HepG2 (cell line): ENCODE results near the gene TRAK1. TPM values are rescaled to one million over a fixed set of nuclear protein-coding genes. Genes with fewer than 3 reads are reported as not detected.

ENCODE experiments used
- BCL3 ChIP-seq: sonication (generic); formaldehyde crosslinking; IDR thresholded peaks from 2 replicates; pipeline ENCODE4 v1.5.1; 2020; ENCODE audit warnings: mild to moderate bottlenecking, missing genetic modification reagents, moderate library complexity
- CBX2 ChIP-seq, 2 experiments: fragments of 200-600 bp in 1 of 2; sonication (generic); formaldehyde crosslinking in 1 of 2; IDR thresholded peaks; 2 replicates each; pipeline versions ENCODE4 v1.7.0 to v1.8.1; 2018 to 2022; ENCODE audit warnings: low read depth in 2 of 2, low read length in 1 of 2, mild to moderate bottlenecking in 1 of 2, missing genetic modification reagents in 1 of 2
- CEBPG ChIP-seq: IDR thresholded peaks from 2 replicates; pipeline ENCODE4 v1.6.1; 2016
- FOXC1 ChIP-seq: sonication (generic); formaldehyde crosslinking; IDR thresholded peaks from 2 replicates; pipeline ENCODE4 v1.8.0; 2022; ENCODE audit warnings: mild to moderate bottlenecking, missing genetic modification reagents, borderline replicate concordance
- HDAC1 ChIP-seq: sonication (generic); formaldehyde crosslinking; IDR thresholded peaks from 2 replicates; pipeline ENCODE4 v1.5.1; 2020; ENCODE audit warnings: mild to moderate bottlenecking, missing genetic modification reagents
- JARID2 ChIP-seq: sonication (generic); formaldehyde crosslinking; IDR thresholded peaks from 2 replicates; pipeline ENCODE4 v1.8.1; 2023; ENCODE audit warnings: missing genetic modification reagents, inconsistent platforms; ENCODE audit not compliant: insufficient replicate concordance
- MED1 ChIP-seq: sonication (generic); formaldehyde crosslinking; IDR thresholded peaks from 2 replicates; pipeline ENCODE4 v1.4.0; 2020; ENCODE audit warnings: missing genetic modification reagents
- MNT ChIP-seq: fragments of 450-650 bp; IDR thresholded peaks from 2 replicates; pipeline ENCODE4 v1.6.1; 2016
- MTF1 ChIP-seq: sonication (generic); formaldehyde crosslinking; IDR thresholded peaks from 2 replicates; pipeline ENCODE4 v1.5.0; 2020; ENCODE audit warnings: missing genetic modification reagents
- MYPOP ChIP-seq: sonication (generic); formaldehyde crosslinking; IDR thresholded peaks from 2 replicates; pipeline ENCODE4 v1.8.1; 2023; ENCODE audit warnings: mild to moderate bottlenecking, moderate library complexity, missing genetic modification reagents
- NCOR1 ChIP-seq: fragments of 200-600 bp; sonication (generic); IDR thresholded peaks from 2 replicates; pipeline ENCODE4 v1.7.0; 2017; ENCODE audit warnings: antibody characterized with exemption, low read length, borderline replicate concordance
- POLR2A ChIP-seq, 2 experiments: IDR thresholded peaks; 2 replicates each; pipeline ENCODE4 v1.6.1; 2011; ENCODE audit warnings: low read depth in 2 of 2, low read length in 2 of 2, mild to moderate bottlenecking in 1 of 2, moderate library complexity in 1 of 2; ENCODE audit not compliant: insufficient read depth in 1 of 2
- PTBP1 ChIP-seq: fragments of 200-400 bp; formaldehyde crosslinking; IDR thresholded peaks from 2 replicates; pipeline ENCODE4 v1.6.1; 2018; ENCODE audit warnings: low read length, low read depth; ENCODE audit not compliant: poor library complexity, severe bottlenecking
- RFX1 ChIP-seq: fragments of 450-650 bp; IDR thresholded peaks from 2 replicates; pipeline ENCODE4 v1.6.1; 2017
- SALL1 ChIP-seq: sonication (generic); formaldehyde crosslinking; IDR thresholded peaks from 2 replicates; pipeline ENCODE4 v1.8.0; 2022; ENCODE audit warnings: mild to moderate bottlenecking, missing genetic modification reagents
- SOX13 ChIP-seq, 3 experiments: fragments of 450-650 bp in 1 of 3; sonication (generic) in 1 of 3; formaldehyde crosslinking in 1 of 3; IDR thresholded peaks in 2 of 3; conservative IDR thresholded peaks in 1 of 3; 2 replicates each; pipeline versions ENCODE4 v1.5.0 to v1.6.1; 2016 to 2020; ENCODE audit warnings: antibody characterized with exemption in 1 of 3, mild to moderate bottlenecking in 1 of 3, missing compliant biosample characterization in 1 of 3, missing genetic modification reagents in 1 of 3, moderate library complexity in 1 of 3
- ZMAT5 ChIP-seq: sonication (generic); formaldehyde crosslinking; IDR thresholded peaks from 2 replicates; pipeline ENCODE4 v1.5.0; 2020; ENCODE audit warnings: mild to moderate bottlenecking, low read depth, missing genetic modification reagents, borderline replicate concordance
- ZNF224 ChIP-seq: sonication (generic); formaldehyde crosslinking; IDR thresholded peaks from 2 replicates; pipeline ENCODE4 v1.5.0; 2020; ENCODE audit warnings: mild to moderate bottlenecking, missing genetic modification reagents
- ZNF550 ChIP-seq: sonication (generic); formaldehyde crosslinking; IDR thresholded peaks from 2 replicates; pipeline ENCODE4 v1.4.0; 2020; ENCODE audit warnings: mild to moderate bottlenecking, missing genetic modification reagents, borderline replicate concordance
- ZNF777 ChIP-seq: sonication (generic); formaldehyde crosslinking; IDR thresholded peaks from 2 replicates; pipeline ENCODE4 v1.4.0; 2020; ENCODE audit warnings: missing genetic modification reagents
- ZNF788 ChIP-seq: sonication (generic); formaldehyde crosslinking; IDR thresholded peaks from 2 replicates; pipeline ENCODE4 v1.5.0; 2020; ENCODE audit warnings: mild to moderate bottlenecking, missing genetic modification reagents, borderline replicate concordance
- polyA plus RNA-seq, 8 experiments: library from polyadenylated mRNA; depleted of rRNA in 3 of 8; stranded (reverse) in 7 of 8; unstranded in 1 of 8; fragments of >200 nt; fragmentation: Illumina TruSeq in 4 of 8; extraction: Trizol in 4 of 8; gene quantifications; 2 replicates each; pipeline versions ENCODE4 v1.2.1 to v1.2.3, GENCODE V29; 2011 to 2016; ENCODE audit warnings: low read depth in 4 of 8, missing spikeins in 1 of 8, mixed read lengths in 1 of 8; ENCODE audit not compliant: insufficient read depth in 1 of 8
- total RNA-seq, 5 experiments: library from RNA; depleted of rRNA; stranded (reverse); fragments of >200 nt; fragmentation: Illumina TruSeq; extraction: Trizol; gene quantifications; 2 replicates each; pipeline ENCODE4 v1.2.3, GENCODE V29; 2016; ENCODE audit warnings: low read depth in 1 of 5
- TF ChIP-seq, protein P1 (sequence below): sonication (generic); formaldehyde crosslinking; IDR thresholded peaks from 2 replicates; pipeline ENCODE4 v1.4.0; 2020; ENCODE audit warnings: missing genetic modification reagents, borderline replicate concordance

TRAK1 gene
- total and polyA plus RNA-seq, 2 of the 13 experiments (the other 11 are each of a cell fraction or from before 2014, with no cell fraction given), result 20.5 to 46.6 TPM

- TF ChIP-seq ZMAT5, result no peak
- TF ChIP-seq, protein P1, sequence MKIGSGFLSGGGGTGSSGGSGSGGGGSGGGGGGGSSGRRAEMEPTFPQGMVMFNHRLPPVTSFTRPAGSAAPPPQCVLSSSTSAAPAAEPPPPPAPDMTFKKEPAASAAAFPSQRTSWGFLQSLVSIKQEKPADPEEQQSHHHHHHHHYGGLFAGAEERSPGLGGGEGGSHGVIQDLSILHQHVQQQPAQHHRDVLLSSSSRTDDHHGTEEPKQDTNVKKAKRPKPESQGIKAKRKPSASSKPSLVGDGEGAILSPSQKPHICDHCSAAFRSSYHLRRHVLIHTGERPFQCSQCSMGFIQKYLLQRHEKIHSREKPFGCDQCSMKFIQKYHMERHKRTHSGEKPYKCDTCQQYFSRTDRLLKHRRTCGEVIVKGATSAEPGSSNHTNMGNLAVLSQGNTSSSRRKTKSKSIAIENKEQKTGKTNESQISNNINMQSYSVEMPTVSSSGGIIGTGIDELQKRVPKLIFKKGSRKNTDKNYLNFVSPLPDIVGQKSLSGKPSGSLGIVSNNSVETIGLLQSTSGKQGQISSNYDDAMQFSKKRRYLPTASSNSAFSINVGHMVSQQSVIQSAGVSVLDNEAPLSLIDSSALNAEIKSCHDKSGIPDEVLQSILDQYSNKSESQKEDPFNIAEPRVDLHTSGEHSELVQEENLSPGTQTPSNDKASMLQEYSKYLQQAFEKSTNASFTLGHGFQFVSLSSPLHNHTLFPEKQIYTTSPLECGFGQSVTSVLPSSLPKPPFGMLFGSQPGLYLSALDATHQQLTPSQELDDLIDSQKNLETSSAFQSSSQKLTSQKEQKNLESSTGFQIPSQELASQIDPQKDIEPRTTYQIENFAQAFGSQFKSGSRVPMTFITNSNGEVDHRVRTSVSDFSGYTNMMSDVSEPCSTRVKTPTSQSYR (CRISPR knock-in tag), result peak; percentile 45; the same call in 1 of the 2 replicates
- peak; percentile 85 for TF ChIP-seq CEBPG (CRISPR knock-in tag)
- TF ChIP-seq NCOR1, result peak; percentile 97
- 0 out of 2 replicates have a peak, but pooled peaks have one; percentile 23 for TF ChIP-seq ZNF788
- peak; percentile 84 for TF ChIP-seq MED1 (CRISPR knock-in tag)
- no peak for TF ChIP-seq CBX2 (IDR thresholded peaks at IDR 0.05; ENCODE audit: low read depth, low read length)
- TF ChIP-seq CBX2 (CRISPR knock-in tag; IDR thresholded peaks at IDR 0.05; ENCODE audit: low read depth), result no peak
- TF ChIP-seq SOX13 (IDR thresholded peaks at IDR 0.05), result peak; percentile 66
- TF ChIP-seq SOX13 (CRISPR knock-in tag; conservative IDR thresholded peaks at IDR 0.05 in 1 of 2, IDR thresholded peaks at IDR 0.05 in 1 of 2), result peak in 1 of 2 experiments; percentile 80; a peak in 2 of 4 replicates
- TF ChIP-seq FOXC1 (CRISPR knock-in tag), result no peak
- peak; percentile 91 for TF ChIP-seq SALL1 (CRISPR knock-in tag)
- TF ChIP-seq ZNF550 (CRISPR knock-in tag), result no peak
- TF ChIP-seq HDAC1 (CRISPR knock-in tag), result peak; percentile 95
- TF ChIP-seq BCL3 (CRISPR knock-in tag), result no peak
- no peak for TF ChIP-seq MNT
- no peak for TF ChIP-seq JARID2 (CRISPR knock-in tag)
- no peak for TF ChIP-seq ZNF224 (CRISPR knock-in tag)
- peak in 1 of 2 experiments; percentile 31; a peak in 2 of 4 replicates for TF ChIP-seq POLR2A (IDR thresholded peaks at IDR 0.05; ENCODE audit: insufficient read depth in 1 of 2, low read depth in 2 of 2, low read length in 2 of 2)
- peak; percentile 82; the same call in 1 of the 2 replicates for TF ChIP-seq MYPOP (CRISPR knock-in tag)
- TF ChIP-seq RFX1, result no peak
- no peak for TF ChIP-seq PTBP1
- TF ChIP-seq MTF1 (CRISPR knock-in tag), result no peak
- TF ChIP-seq ZNF777 (CRISPR knock-in tag), result no peak
These were observed 39.3 kb downstream of the TRAK1 start (continued) for GRCh38 chr3:42130329-42131070.
